K562 (cell line): ENCODE data around the gene DLK2.

Experiments used
- CREB1 ChIP-seq, 2 experiments: sonication (generic) in 1 of 2; formaldehyde crosslinking in 1 of 2; IDR thresholded peaks; 2 replicates each; pipeline versions ENCODE4 v1.6.1 to v1.8.0; 2012 to 2022; ENCODE audit warnings: inconsistent platforms in 1 of 2, mild to moderate bottlenecking in 1 of 2, missing genetic modification reagents in 1 of 2, moderate library complexity in 1 of 2
- CTCF ChIP-seq, 3 experiments: IDR thresholded peaks in 2 of 3; conservative IDR thresholded peaks in 1 of 3; 2 replicates each; pipeline ENCODE4 v1.5.1; 2011 to 2012; ENCODE audit warnings: low read length in 3 of 3, mild to moderate bottlenecking in 3 of 3, control low read depth in 2 of 3, improper control_type of control experiment in 1 of 3, inconsistent platforms in 1 of 3, low read depth in 1 of 3, mixed read lengths in 1 of 3, moderate library complexity in 1 of 3; ENCODE audit not compliant: insufficient read depth in 2 of 3
- EP300 ChIP-seq: IDR thresholded peaks from 2 replicates; pipeline ENCODE4 v1.6.1; 2012; ENCODE audit warnings: low read length, improper control_type of control experiment
- POLR2A ChIP-seq: fragments of 450-650 bp; conservative IDR thresholded peaks from 2 replicates; pipeline ENCODE4 v1.6.1; 2016

- TF ChIP-seq CREB1 (IDR thresholded peaks at IDR 0.05) (no peak), CREB1 (CRISPR knock-in tag; IDR thresholded peaks at IDR 0.05) (no peak), EP300 (no peak), CTCF (IDR thresholded peaks at IDR 0.05 in 2 of 3, conservative IDR thresholded peaks at IDR 0.05 in 1 of 3; ENCODE audit: insufficient read depth in 2 of 3, low read depth in 1 of 3, low read length in 3 of 3) (no peak), POLR2A (no peak)
These were observed 42.3 kb downstream of the DLK2 start for GRCh38 chr6:43413002-43413401.
